ENCODE results near the gene TP53. TPM values are rescaled to one million over a fixed set of nuclear protein-coding genes. Genes with fewer than 3 reads are reported as not detected.

The TP53 gene
- total RNA-seq, 1 experiment from 2014 or later, result 179 TPM

GRCh38 chr17:7687072-7687907 lies at the start of gene TP53 (continued):
- TF ChIP-seq MYBL2 (CRISPR knock-in tag; IDR thresholded peaks at IDR 0.05), result no peak
- TF ChIP-seq CREB1 (CRISPR knock-in tag; IDR thresholded peaks at IDR 0.05), result 0 out of 2 replicates have a peak, but pooled peaks have one; percentile 44
- TF ChIP-seq JAZF1 (CRISPR knock-in tag; IDR thresholded peaks at IDR 0.05), result no peak
- no peak for TF ChIP-seq AFF4 (CRISPR knock-in tag; IDR thresholded peaks at IDR 0.05; ENCODE audit: borderline replicate concordance)
- TF ChIP-seq IRF2 (CRISPR knock-in tag; IDR thresholded peaks at IDR 0.05; ENCODE audit: borderline replicate concordance, low read depth), result no peak

DNA sequence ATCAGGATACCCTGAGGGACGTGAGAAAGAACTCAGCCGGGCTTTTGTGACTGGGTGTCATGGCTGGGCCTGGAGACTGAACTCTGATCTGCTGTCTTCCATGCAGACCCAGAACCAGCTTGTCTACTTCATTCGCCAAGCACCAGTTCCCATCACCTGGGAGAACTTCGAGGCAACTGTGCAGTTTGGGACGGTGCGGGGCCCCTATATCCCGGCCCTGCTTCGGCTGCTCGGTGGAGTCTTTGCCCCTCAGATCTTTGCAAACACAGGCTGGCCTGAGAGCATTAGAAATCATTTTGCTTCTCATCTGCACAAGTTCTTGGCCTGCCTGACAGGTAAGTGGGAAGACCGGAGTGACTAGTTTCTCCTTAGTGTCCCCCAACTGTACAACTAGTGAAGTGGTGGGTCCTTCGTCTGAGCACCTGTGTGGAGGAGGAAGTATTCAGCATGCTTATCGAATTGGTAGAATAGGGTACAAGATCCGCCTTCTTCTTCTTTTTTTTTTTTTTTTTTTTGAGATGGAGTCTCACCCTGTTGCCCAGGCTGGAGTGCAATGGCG lies 45.8 kb upstream of the TP53 start:
- TF ChIP-seq ZNF263 (CRISPR knock-in tag; IDR thresholded peaks at IDR 0.05; ENCODE audit: low read depth) (no peak), TEAD4 (CRISPR knock-in tag; IDR thresholded peaks at IDR 0.05) (no peak), E2F4 (CRISPR knock-in tag; IDR thresholded peaks at IDR 0.05; ENCODE audit: borderline replicate concordance, low read depth) (no peak), RELA (CRISPR knock-in tag; IDR thresholded peaks at IDR 0.05; ENCODE audit: borderline replicate concordance) (no peak), ZNF317 (CRISPR knock-in tag; IDR thresholded peaks at IDR 0.05; ENCODE audit: borderline replicate concordance, low read depth) (no peak), GTF2I (CRISPR knock-in tag; conservative IDR thresholded peaks at IDR 0.05) (no peak), SOX15 (CRISPR knock-in tag; IDR thresholded peaks at IDR 0.05) (no peak), MXD4 (CRISPR knock-in tag; IDR thresholded peaks at IDR 0.05; ENCODE audit: borderline replicate concordance) (no peak), NR3C1 (CRISPR knock-in tag; conservative IDR thresholded peaks at IDR 0.05; ENCODE audit: low read depth) (no peak)
- TF ChIP-seq, protein P1, sequence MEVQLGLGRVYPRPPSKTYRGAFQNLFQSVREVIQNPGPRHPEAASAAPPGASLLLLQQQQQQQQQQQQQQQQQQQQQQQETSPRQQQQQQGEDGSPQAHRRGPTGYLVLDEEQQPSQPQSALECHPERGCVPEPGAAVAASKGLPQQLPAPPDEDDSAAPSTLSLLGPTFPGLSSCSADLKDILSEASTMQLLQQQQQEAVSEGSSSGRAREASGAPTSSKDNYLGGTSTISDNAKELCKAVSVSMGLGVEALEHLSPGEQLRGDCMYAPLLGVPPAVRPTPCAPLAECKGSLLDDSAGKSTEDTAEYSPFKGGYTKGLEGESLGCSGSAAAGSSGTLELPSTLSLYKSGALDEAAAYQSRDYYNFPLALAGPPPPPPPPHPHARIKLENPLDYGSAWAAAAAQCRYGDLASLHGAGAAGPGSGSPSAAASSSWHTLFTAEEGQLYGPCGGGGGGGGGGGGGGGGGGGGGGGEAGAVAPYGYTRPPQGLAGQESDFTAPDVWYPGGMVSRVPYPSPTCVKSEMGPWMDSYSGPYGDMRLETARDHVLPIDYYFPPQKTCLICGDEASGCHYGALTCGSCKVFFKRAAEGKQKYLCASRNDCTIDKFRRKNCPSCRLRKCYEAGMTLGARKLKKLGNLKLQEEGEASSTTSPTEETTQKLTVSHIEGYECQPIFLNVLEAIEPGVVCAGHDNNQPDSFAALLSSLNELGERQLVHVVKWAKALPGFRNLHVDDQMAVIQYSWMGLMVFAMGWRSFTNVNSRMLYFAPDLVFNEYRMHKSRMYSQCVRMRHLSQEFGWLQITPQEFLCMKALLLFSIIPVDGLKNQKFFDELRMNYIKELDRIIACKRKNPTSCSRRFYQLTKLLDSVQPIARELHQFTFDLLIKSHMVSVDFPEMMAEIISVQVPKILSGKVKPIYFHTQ (CRISPR knock-in tag; IDR thresholded peaks at IDR 0.05), result no peak
- Mint-ChIP-seq H3K27me3 (ENCODE audit: low read depth) (peaks cover 23% of the 10 kb centered on the region), H3K36me3 (no peaks in the 10 kb centered on the region), H3K27ac (no peak overlapping the region), H3K4me1 (no peaks in the 10 kb centered on the region), H3K4me3 (no peak overlapping the region), H3K9me3 (no peaks in the 10 kb centered on the region)
- ATAC-seq, result no peak
- no peak for DNase-seq (ENCODE audit: low spot score)
- CTCF ChIA-PET, result interaction anchor here (0.7 kb wide), 1 partner anchor 298 kb away, joined by 9 read pairs; the partner anchor contains the start of gene TMEM102
- POLR2A ChIA-PET, result interaction anchor here (0.6 kb wide), 1 partner anchor 1054 kb away, joined by 3 read pairs; no protein-coding TSS in a partner anchor

Measured in WTC11 (cell line).